ENCODE data around the gene RHBDD2.
"Not testable (repeated sequence)": the region's sequence is repeated elsewhere in the genome, so short reads cannot be mapped to it uniquely, and the experiment has no call there.

Gene RHBDD2

DNA sequence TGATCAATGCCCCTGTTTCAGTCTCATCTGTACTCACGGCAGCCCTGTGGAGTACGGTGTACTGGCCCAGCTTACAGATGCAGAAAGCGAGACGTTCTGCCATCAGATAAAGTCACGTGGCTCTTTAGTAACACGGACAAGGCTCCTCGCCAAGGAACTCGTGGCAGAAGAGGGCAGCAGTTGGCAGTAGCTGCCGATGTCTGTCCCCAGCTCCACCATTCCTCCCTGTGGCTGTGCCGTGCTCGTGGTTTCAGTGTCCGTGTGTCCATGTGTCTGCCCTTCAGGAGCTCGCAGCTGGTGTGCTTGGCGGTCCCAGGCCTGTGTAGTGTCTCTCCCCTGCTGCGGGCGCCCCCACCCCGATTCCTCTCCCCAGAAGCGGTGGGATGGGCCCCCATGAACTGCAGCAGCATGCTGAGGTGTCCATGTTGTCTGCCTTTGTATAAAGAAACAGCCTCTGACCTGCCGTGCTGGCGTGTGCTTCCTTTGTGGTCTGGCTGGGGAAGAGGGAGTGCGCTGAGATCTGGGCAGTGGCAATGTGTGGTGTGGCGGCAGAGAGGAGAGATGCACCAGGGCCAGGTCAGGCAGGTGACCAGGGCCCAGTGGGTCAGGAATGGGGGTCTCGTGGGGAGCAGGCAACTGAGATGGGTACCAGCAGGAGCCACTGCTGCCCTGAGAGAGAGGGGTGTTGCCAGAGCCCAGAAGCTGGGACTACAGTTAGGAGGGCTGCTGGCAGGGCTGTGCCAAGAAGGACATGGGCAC is 9.8 kb downstream of the RHBDD2 start:
- no peak for DNase-seq (ENCODE audit: low read depth in 2 of 2, low spot score in 1 of 2)

DNA sequence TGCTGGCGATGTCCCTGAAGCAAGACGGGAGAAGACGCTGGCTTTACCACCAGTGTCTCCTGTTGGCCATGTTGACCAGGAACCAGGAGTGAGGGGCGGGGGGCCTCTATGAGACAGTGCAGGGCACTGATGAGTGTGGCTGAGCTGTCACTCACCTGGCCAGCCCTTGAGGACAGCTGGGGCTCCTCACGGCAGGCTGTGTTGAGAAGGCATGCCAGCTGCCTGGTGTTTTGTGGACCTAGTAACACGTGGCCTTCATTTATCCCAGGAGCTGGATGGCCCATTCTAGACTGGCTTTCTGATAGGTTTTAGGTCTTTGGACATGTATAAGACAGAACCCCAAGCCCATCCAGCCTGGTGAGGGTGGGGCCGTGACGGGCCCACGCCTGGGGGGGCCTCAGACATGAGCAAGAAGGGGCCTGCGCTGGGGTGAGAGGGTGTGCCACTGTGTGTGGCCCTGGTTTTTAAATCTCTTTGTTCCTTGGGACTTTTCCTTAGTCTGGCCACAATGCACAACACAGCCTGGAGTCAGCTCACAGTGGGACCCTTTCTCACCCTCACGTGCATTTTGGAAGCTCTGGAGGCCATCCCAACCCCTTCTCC is 10.5 kb downstream of the RHBDD2 start:
- no peak for DNase-seq (ENCODE audit: low read depth in 2 of 2, low spot score in 1 of 2)

DNA sequence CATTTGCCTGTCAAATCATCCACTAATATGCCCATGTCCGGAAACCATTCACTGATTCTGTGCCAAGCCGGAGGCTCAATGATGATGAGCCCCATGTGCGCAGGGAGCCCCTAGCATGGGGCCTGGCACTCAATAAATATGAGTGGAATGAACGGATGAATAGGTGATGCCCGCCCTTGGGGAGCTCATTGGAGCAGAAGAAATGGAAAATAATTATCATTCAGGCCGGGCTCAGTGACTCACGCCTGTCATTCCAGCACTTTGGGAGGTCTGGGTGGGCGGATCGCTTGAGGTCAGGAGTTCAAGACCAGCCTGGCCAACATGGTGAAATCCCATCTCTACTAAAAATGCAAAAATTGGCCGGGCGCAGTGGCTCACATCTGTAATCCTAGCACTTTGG is 11.0 kb downstream of the RHBDD2 start:
- no peak for DNase-seq (ENCODE audit: low read depth in 2 of 2, low spot score in 1 of 2)

DNA sequence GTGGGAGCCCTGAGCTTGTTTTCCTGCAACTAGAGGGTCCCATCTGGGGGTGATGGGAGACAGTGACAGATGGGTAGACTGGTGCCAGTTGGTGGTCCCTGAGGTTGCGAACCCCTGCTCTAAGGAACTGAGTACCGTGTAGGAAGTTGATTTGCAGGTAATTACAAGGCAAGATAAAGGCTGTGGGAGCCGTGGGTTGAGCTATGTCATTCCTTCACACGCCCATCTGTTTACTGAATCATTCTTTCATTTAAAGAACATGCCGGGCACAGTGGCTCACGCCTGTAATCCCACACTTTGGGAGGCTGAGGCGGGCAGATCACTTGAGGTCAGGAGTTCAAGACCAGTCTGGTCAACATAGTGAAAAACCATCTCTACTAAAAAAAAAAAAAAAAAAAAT is 12.4 kb downstream of the RHBDD2 start:
- not testable (repeated sequence) for DNase-seq (ENCODE audit: low read depth in 2 of 2, low spot score in 1 of 2)

DNA sequence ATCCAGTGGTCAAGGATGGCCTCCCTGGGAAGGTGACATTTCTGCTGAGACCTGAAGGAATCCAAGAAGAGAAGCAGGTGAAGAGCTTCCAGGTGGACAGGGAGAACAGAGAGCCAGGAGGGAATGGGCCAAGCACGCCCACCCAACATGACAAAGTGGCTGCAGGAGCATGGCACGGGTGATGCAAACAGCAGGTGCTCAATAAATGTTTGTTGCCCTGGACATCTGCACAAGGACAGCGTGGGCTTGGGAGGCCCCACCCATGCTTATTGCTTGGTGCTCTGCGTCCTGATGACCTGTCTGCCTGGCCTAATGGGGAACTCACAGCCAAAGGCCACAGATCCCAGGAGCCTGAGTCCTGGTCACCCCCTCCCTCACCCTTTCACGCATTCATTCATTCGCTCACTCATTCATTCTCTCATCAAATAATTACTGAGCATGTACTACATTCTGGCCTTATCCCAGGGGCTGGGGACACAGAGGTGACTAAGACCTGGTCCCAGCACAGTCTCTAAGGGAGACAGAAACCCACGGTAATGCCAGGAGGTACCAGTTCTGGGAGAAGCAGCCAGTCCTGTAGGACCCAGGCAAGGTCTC is 13.1 kb downstream of the RHBDD2 start:
- DNase-seq (ENCODE audit: low read depth in 2 of 2, low spot score in 1 of 2): no peak

DNA sequence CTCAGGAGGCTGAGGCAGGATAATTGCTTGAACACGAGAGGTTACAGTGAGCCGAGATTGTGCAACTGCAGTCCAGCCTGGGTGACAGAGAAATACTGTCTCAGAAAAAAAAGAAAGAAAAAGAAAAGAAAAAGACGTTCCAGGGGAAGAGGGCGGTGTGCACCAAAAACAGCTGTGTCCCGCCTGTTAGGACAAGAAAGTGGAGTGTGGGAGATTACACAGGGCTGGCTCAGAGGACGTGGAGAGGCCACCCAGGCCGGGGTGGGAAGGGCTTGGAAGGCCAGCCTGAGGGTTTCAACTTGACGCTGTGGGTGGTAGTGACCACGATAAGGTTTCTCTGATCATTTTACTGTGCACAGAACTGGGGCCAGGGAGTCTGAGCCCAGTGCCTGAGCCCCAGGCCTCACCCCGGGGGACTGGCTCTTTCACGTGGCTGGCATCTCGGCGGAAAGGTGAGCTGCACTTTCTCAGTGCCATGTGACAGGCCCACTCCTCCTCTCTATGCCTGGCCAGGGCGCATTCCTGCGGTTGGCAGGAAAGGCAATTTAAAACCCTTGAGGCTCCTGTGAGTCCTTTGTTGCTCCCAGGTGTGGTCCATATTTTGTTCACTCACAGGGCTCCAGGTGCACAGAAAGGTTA is 13.9 kb downstream of the RHBDD2 start:
- DNase-seq (ENCODE audit: low read depth in 2 of 2, low spot score in 1 of 2): no peak

DNA sequence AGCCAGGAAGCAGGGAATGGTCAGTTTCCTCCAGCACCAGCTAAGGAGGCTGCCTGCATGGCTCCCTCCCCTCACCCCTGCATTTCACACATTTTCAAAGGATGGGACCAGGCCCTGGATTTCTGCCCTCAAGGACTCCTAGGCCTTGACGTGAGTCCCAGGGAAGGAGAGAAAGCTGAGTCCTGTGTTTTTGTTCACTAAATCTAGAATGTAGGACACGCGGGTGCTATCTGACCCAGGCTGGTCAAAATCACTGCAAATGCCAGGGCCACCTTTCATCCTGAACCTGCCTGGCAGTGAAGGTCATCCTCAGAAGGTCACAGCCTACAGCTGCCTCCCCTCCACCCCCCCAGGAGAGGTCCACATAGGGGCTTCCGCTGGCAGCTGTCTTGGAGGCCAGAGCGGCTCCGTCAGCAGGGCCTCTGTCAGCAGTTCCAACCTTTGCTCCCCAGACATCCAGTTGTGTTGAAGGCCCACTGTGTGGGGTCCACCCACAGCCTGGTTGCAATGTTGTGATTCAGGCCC is 18.0 kb downstream of the RHBDD2 start:
- DNase-seq (ENCODE audit: low read depth in 2 of 2, low spot score in 1 of 2): no peak

DNA sequence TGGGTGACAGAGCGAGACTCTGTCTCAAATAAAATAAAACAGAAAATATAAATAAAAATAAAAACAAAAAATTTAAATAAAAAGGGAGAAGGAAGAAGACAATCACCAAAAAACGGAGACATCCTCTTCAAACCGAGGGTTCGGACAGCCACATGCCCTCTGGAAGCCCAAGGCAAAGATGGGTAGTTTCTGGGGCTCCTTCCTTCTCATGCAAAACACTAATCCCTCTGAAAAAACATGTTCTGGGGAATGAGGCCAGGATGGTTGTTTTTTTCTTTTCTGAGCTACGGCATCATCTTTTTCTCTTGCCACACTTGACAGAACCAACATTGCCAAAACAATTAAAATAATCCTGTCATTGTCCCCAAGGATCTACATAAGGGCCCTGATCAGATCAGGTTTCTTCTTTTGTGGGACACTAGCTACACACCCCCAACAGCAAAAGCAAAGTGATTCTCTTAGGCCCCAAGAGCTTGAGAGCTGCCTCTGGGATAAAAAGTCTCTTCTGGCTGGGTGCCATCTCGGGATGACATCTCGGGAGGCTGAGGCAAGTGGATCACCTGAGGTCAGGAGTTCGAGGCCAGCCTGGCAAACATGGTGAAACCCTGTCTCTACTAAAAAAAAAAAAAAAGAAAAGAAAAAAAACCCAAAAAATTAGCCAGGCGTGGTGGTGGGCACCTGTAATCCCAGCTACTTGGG is 21.9 kb downstream of the RHBDD2 start:
- DNase-seq (ENCODE audit: low read depth in 2 of 2, low spot score in 1 of 2): no peak

DNA sequence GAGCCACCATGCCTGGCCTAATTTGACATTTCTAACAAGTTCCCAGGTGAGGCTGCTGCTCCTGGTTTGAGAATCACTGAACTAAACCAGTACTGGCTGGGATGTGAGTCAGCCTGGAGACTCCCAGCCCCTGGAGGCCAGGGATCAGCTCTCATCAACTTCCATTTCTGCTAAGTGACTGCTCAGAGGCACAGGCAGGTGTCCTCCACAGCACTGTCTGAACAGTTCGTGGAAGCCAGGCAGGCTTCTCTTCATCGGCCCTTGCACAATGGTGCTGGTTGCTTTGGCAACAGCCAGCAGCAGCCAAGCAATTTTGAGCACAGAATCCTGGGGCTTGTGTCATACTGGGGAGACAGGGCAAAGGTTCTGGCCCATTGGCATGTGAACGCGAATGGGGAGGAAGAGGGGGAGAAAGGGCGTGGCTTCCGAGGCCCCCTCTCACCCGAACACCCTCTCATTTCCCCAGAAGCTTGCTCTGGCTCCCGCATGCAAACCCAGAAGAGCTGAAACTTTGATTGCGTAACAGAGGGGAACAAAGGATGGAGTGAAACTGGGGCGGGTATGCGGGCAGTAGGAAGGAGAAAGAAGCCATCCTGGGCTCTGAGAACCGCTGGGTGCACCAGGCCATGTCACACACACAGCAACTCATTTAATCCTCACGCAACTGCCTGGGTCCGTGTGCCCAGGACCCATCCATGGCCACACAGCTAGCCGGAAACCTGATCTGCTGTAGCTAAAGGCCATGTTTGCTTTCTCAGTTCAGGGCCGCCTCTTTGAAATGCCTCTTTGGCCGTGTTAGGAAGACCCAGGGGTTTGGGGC is 27.2 kb downstream of the RHBDD2 start:
- no peak for DNase-seq (ENCODE audit: low read depth in 2 of 2, low spot score in 1 of 2)

DNA sequence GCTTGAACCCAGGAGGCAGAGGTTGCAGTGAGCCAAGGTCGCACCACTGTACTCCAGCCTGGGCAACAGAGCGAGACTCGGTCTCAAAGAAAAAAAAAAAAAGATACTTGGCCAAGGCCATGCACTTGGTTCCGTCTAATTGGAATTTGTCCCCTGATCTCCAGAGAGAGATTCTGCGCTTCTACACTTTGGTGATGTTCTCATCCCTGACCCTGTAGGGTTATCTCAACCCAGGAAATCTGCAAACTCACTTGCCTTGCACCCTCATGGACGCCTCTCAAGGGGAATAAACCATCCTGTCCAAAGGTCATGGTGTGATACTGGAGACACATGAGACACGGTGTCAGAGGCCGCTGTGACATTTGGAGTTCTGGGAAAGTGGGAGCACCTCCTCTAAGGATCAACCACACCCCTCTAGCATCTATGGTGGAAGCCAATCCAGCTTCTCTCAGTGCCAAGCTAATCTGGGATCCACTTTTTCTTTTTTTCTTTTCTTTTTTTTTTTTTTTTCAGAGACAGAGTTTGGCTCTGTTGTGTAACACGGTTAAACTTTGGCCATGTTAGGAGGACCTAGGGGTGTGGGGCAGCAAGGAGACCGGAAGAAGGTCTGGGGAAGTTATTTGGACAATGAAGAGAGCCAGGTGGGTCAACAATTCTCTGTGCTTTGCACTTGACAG is 28.3 kb downstream of the RHBDD2 start:
- no peak for DNase-seq (ENCODE audit: low read depth in 2 of 2, low spot score in 1 of 2)

DNA sequence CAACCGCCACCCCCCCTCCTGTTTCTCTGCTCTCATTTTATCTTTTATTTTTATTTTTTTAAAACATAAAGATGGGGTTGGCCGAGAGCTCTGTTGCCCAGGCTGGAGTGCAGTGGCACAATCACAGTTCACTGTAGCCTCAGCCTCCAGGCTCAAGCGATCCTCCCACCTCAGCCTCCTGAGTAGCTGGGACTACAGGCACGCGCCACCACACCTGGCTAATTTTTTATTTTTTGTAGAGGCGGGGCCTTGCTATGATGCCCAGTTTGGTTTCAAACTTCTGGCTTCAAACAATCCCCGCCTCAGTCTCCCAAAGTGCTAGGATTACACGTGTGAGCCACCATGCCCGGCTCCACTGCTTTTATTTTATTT is 28.8 kb downstream of the RHBDD2 start:
- not testable (repeated sequence) for DNase-seq (ENCODE audit: low read depth in 2 of 2, low spot score in 1 of 2)

DNA sequence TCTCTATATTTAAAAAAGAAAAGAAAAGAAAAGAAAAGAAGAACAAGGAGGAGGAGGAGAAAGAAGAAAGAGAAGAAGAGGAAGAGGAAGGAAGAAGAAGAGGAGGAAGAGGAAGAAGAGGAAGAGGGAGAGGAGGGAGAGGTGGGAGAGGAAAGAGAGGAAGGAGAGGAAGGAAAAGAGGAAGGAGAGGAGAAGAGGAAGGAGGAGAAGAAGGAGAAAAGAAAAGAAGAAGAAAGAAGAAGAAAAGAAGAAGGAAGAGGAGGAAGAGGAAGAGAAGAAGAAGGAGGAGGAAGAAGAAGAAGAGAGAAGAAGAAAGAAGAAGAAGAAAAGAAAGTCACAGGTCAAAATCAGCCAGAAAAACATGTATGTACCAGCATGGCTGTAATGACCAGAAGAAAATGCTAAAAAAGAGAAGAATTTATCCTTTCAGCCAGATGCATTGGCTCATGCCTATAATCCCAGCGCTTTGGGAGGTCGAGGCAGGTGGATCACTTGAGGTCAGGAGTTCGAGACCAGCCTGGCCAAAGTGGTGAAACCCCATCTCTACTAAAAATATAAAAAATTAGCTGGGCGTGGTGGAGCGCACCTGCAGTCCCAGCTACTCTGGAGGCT is 30.8 kb downstream of the RHBDD2 start:
- DNase-seq (ENCODE audit: low read depth in 2 of 2, low spot score in 1 of 2): no peak

DNA sequence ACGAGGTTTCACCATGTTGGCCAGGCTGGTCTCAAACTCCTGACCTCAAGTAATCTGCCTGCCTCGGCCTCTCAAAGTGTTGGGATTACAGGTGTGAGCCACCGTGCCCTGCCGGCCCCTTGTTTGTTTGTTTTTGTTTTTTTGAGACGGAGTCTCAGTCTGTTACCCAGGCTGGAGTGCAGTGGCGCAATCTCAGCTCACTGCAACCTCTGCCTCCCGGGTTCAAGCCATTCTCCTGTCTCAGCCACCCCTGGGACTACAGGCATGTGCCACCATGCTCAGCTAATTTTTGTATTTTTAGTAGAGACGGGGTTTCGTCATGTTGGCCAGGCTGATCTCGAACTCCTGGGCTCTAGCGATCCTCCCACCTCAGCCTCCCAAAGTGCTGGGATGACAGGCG is 32.4 kb downstream of the RHBDD2 start:
- not testable (repeated sequence) for DNase-seq (ENCODE audit: low read depth in 2 of 2, low spot score in 1 of 2)

DNA sequence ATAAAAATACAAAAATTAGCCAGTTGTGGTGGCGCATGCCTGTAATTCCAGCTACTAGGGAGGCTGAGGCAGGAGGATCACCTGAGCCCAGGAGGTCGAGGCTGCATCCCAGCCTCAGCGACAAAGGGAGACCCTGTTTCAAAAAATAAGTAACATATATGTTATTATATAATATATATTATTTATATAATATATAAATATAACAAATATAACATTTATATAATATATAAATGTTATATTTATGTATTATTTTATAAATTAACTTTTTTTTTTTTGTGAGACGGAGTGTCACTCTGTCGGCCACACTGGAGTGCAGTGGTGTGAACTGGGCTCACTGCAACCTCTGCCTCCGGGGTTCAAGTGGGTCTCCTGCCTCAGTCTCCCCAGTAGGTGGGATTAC is 34.6 kb downstream of the RHBDD2 start:
- DNase-seq (ENCODE audit: low read depth in 2 of 2, low spot score in 1 of 2): no peak

DNA sequence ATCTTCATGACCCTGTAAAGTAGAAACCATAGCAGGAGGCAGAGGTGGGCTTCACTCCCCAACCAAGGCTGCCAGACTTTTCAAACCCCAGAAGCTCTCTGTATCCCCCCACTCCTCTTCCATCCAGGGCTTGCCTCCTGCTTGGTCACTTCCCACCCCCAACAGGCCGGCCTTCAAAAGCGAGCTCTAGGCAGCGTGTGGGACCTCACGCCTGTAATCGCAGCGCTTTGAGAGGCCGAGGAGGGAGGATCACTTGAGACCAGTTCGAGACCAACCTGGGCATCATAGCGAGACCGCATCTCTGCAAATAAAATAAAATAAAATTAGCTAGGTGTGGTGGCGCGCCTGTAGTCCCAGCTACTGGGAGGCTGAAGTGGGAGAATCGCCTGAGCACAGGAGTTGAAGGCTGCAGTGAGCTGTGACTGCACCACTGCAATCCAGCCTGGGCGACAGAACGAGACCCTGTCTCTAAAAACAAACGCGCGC is 35.4 kb downstream of the RHBDD2 start:
- DNase-seq (ENCODE audit: low read depth in 2 of 2, low spot score in 1 of 2): no peak

DNA sequence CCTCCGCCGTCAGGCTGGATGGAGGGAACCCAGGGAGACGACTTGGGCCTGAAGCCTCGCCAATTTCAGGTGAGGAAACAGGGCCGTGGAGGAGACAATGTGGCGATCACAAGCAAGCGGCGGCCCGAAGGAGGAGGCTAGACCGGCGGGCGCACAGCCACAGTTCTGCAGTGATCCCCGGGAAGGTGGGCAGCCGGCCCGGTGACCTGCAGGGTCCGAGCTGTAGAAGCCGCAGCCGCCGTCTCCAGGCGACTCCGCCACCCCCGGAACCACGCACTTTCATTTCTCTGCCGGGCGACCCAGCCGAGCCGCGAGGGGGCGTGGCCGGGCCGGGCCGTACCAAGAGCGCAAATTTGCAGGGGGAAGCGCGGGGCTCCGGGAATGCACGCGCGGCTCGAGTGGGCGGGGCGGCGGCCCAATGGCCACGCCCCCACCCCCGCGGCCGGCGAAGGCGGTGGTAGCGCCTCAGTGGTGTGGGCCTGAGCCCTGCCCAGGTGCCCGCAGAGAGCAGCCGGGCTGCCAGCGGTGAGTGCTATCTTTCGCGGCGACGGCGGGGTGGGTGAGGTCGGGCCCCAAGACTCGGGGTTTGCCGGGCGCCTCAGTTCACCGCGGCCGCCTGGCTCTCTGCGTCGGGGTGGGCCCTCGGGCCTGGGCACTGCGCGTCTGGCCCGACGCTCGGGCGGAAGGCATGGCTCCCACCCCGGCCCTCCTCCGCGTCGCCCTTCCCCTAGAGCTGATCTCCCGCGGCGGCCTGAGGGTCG is 36.0 kb downstream of the RHBDD2 start, which contains the start of gene POR:
Gene POR, plus strand, starts transcription at position 501 of the 761 bp plus-strand sequence. CDS start 38,847 bp downstream, outside the sequence.
- peak; percentile 93 to 94 for DNase-seq (ENCODE audit: low read depth in 2 of 2, low spot score in 1 of 2)

DNA sequence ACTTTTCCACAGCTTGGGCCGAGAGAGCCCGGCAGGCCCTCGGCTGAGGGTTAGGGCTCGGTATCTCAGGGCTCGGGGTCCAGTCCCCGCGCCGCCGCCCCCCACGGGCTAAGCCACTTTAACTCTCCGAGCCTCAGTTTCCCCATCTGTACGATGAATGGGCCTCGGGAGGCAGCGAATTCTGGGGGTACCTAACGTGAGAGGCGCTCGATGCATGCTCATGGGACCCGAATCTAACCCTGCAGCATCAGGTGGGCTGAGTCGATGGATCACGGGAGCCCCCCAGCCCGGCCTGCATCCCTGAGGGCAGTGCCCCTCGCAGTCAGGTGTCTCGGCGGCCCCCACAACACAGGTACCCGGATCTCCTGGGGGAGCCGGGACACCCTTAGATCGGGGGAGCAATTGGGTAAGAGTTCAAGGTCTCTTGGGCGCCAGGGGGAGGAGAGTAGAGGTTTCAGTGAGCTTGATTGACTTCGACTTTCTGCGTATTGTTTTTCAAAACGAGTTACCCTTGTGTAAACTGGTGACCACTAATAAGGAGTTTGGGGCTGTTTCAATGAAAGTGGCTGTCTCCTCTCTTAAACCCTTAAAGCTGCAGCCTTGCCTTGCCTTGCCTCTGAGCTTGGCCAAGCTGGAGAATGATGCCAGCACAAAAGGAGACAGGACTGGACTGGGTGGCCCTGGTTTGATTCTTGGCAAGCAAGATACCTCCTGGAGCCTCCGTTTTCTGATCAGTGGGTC is 36.8 kb downstream of the RHBDD2 start:
- DNase-seq (ENCODE audit: low read depth in 2 of 2, low spot score in 1 of 2): no peak

DNA sequence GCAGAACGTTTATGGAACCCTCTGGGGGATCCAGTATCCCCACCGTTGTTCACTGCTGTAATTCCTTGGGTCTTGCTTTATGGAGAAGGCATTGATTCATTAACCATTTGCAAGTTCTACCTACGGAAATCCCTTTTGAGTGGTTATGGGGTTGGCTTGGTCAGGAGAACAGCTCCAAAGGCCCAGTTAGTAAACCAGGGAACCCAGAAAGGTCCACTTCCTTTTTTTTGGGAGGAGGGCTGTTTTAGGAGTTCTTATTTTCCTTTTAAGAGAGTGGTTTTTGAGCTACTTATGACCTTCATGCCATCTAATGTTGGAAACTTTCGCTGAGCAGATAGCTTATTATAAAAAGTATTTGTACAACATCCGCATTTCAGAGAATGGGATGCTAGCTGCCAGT is 37.4 kb downstream of the RHBDD2 start:
- no peak for DNase-seq (ENCODE audit: low read depth in 2 of 2, low spot score in 1 of 2)

Measured in stimulated activated CD8-positive, alpha-beta memory T cell treated with anti-CD3 and anti-CD28 coated beads, Interleukin-4, amount 100 ng/mL, for 1 hour (primary cell).